GM21447 (cell line): ENCODE measurements around the gene RUFY4.
"Not testable (repeated sequence)": the region's sequence is repeated elsewhere in the genome, so short reads cannot be mapped to it uniquely, and the experiment has no call there.

Experiments
- ATAC-seq: cut with Tn5 transposase; IDR thresholded peaks from one replicate; pipeline ENCODE4 v1.9.1; 2021; ENCODE audit not compliant: unreplicated experiment

Gene RUFY4

GRCh38 chr2:218081695-218082094, 12.6 kb downstream of the RUFY4 start:
- no peak for ATAC-seq

GRCh38 chr2:218082586-218083351, 13.7 kb downstream of the RUFY4 start:
- ATAC-seq = no peak

GRCh38 chr2:218083352-218083676, 14.3 kb downstream of the RUFY4 start:
- no peak for ATAC-seq

- ATAC-seq = no peak
These were observed 17.4 kb downstream of the RUFY4 start for GRCh38 chr2:218086478-218086877.

- no peak for ATAC-seq
These were observed 20.2 kb downstream of the RUFY4 start for GRCh38 chr2:218089259-218089658.

- no peak for ATAC-seq
These were observed 22.7 kb downstream of the RUFY4 start for GRCh38 chr2:218091746-218092145.

- no peak for ATAC-seq
These were observed 24.8 kb downstream of the RUFY4 start for GRCh38 chr2:218093879-218094278.

GRCh38 chr2:218095853-218096252, 26.8 kb downstream of the RUFY4 start:
- no peak for ATAC-seq

- ATAC-seq = no peak
These were observed 28.9 kb downstream of the RUFY4 start for GRCh38 chr2:218097975-218098374.

GRCh38 chr2:218108834-218109233, 39.8 kb downstream of the RUFY4 start:
- not testable (repeated sequence) for ATAC-seq

- not testable (repeated sequence) for ATAC-seq
These were observed 52.7 kb downstream of the RUFY4 start for GRCh38 chr2:218121789-218122188.

GRCh38 chr2:218122286-218122685, 53.2 kb downstream of the RUFY4 start:
- ATAC-seq = not testable (repeated sequence)

- ATAC-seq = no peak
These were observed 54.9 kb downstream of the RUFY4 start for GRCh38 chr2:218123986-218124385.

- ATAC-seq = no peak
These were observed 56.0 kb downstream of the RUFY4 start for GRCh38 chr2:218125095-218125494.

- ATAC-seq = no peak
These were observed 56.6 kb downstream of the RUFY4 start, which contains the start of gene CXCR2 for GRCh38 chr2:218125626-218126080. Gene CXCR2 (plus strand): TSS chr2:218126028. CDS start chr2:218134802, 8,774 bp downstream.

- no peak for ATAC-seq
These were observed 58.9 kb downstream of the RUFY4 start for GRCh38 chr2:218127929-218128455.

GRCh38 chr2:218128781-218129457, 59.9 kb downstream of the RUFY4 start:
- ATAC-seq = no peak

- no peak for ATAC-seq
These were observed 60.5 kb downstream of the RUFY4 start for GRCh38 chr2:218129458-218130135.

- ATAC-seq = no peak
These were observed 61.3 kb downstream of the RUFY4 start for GRCh38 chr2:218130377-218130776.

- no peak for ATAC-seq
These were observed 61.8 kb downstream of the RUFY4 start for GRCh38 chr2:218130822-218131221.

GRCh38 chr2:218137514-218137913, 68.5 kb downstream of the RUFY4 start:
- no peak for ATAC-seq

- ATAC-seq = no peak
These were observed 69.0 kb downstream of the RUFY4 start for GRCh38 chr2:218138047-218138446.
